ENCODE results near the gene MUC5B.
"Not testable (repeated sequence)": the region's sequence is repeated elsewhere in the genome, so short reads cannot be mapped to it uniquely, and the experiment has no call there.

The MUC5B gene

GRCh38 chr11:1188451-1189130, 34.3 kb upstream of the MUC5B start:
- not testable (repeated sequence) for DNase-seq (ENCODE audit: low spot score); FAIRE-seq

- not testable (repeated sequence) for DNase-seq (ENCODE audit: low spot score); FAIRE-seq
These were observed 33.0 kb upstream of the MUC5B start for GRCh38 chr11:1189816-1190215.

GRCh38 chr11:1191786-1192470, 30.9 kb upstream of the MUC5B start:
- not testable (repeated sequence) for FAIRE-seq; DNase-seq (ENCODE audit: low spot score)

DNA sequence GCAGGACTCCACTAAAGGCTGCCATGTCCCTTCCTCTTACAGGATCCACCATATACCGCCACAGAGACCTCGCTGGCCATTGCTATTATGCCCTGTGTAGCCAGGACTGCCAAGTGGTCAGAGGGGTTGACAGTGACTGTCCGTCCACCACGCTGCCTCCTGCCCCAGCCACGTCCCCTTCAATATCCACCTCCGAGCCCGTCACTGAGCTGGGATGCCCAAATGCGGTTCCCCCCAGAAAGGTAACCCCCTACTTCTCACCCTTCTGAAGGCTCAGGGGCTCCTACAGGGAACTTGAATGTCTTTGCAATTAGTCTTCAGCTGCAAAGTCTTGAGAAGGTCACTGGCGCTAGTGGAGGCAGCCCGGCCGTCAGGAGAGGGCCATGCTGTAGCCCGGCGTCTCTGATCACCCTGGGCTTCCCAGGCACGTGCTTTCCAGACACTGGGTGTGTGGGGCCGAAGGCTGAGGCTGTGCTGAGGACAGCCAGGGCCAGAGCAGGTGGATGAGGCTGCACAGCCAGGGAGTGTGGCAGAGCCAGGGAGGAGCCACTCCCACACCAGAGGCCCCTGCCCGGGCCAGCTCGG, 30.0 kb upstream of the MUC5B start:
- no peak for FAIRE-seq
- no peak for DNase-seq (ENCODE audit: low spot score)

DNA sequence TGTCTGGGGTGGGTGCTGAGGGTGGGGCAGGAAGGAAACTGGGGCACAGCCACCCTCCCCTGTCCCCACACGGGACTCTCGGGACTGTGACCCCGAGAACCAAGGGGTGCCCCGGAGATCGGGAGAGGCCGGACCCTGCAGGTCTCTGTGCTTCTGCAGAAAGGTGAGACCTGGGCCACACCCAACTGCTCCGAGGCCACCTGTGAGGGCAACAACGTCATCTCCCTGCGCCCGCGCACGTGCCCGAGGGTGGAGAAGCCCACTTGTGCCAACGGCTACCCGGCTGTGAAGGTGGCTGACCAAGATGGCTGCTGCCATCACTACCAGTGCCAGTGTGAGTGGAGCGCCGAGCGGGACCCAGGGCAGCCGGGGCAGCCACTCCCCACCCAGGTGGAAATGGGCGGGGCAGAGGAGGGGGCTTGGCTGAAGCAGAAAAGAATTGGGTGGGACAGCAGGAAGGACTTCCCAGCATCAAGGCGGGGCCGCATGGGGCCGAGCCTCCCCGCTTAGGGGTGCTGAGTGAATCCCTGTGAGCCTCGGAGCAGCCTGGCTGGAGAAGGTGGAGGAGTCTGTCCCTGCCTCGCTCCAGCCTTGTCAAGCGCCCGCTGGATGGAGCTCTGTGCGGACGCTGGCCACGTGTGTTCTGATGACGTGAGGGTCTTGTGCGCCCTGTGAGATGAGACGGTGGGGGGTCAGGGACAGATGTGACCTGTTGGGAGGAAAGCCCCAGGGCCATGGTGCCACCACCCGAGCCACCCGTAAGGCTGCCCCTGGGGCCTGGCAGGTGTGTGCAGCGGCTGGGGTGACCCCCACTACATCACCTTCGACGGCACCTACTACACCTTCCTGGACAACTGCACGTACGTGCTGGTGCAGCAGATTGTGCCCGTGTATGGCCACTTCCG, 29.3 kb upstream of the MUC5B start:
- FAIRE-seq (no peak), DNase-seq (ENCODE audit: low spot score) (no peak)

DNA sequence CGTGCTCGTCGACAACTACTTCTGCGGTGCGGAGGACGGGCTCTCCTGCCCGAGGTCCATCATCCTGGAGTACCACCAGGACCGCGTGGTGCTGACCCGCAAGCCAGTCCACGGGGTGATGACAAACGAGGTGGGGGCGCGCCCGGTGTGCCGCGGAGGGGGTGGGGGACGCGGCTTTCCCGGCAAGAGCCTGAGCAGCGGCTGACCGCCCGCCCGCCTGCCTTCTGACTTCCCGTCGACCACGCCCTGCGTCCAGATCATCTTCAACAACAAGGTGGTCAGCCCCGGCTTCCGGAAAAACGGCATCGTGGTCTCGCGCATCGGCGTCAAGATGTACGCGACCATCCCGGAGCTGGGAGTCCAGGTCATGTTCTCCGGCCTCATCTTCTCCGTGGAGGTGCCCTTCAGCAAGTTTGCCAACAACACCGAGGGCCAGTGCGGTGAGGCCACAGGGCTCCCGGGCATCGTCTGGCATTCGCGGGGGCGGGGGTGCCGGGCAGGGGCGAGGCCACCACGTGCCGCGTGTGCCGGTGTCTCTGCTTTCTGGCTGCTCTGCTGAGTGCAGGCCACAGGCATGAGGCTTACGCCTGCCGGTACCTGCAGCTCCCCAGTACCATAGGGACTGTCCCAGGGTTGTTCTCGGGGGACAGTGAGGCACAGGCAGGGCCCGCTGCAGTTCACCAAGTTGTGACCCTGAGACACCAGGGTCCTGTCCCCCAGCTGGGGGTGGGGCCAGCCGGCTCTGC, 28.5 kb upstream of the MUC5B start:
- DNase-seq (ENCODE audit: low spot score) (no peak), FAIRE-seq (no peak)

DNA sequence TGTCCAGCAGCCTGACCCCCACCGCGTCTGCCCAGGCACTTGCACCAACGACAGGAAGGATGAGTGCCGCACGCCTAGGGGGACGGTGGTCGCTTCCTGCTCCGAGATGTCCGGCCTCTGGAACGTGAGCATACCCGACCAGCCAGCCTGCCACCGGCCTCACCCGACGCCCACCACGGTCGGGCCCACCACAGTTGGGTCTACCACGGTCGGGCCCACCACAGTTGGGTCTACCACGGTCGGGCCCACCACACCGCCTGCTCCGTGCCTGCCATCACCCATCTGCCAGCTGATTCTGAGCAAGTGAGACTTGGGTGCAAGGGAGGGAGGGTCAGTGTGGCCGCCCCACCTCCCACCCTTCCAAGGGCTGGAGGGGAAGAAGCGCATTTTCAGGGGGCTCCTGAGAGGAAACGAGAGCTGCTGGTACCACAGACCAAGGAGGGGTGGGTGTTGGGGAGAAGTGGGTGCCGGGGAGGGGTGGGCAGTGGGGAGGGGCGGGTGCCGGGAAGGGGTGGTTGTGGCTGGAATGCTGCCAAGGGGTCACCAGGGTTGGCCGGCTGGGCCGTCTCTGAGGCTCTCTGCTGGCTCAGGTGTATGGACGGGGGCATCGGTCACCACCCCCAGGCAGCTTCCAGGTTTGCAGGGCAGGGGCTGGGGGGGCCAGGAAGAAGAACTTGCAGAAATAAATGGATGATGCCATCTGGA, 27.7 kb upstream of the MUC5B start:
- DNase-seq (ENCODE audit: low spot score) (no peak), FAIRE-seq (no peak)

- DNase-seq (ENCODE audit: low spot score) (no peak), FAIRE-seq (no peak)
These were observed 27.0 kb upstream of the MUC5B start for GRCh38 chr11:1195682-1196515.

- FAIRE-seq (no peak), DNase-seq (ENCODE audit: low spot score) (no peak)
These were observed 26.1 kb upstream of the MUC5B start for GRCh38 chr11:1196516-1197391.

- DNase-seq (ENCODE audit: low spot score) (no peak), FAIRE-seq (no peak)
These were observed 25.4 kb upstream of the MUC5B start for GRCh38 chr11:1197431-1197885.

DNA sequence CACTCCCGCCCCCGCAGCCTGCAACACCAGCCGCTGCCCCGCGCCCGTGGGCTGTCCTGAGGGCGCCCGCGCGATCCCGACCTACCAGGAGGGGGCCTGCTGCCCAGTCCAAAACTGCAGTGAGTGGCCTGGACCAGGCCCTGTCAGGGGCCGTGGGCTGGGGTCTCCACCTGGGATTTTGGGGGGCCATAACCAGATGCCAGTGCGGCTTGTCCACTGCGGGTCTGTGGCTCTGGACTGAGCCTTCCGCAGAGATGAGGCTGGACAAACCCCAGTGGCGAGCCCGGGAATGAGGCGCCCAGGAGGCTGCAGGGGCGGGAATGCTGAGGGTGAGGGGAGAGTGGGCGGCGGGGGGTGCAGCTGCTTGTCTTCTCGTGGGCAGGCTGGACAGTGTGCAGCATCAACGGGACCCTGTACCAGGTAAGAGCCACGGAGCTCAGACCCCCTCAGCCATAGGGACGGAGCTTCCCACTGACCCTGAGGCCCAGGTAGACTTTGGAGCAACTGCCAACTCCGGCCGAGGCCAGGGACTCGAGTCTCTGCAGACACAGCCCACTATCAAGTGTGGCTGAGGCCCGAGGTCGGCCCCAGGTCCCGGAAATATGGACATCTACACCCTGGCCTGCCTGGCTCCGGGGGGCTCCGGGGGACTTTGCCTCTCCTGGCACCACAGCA, 24.8 kb upstream of the MUC5B start:
- DNase-seq (ENCODE audit: low spot score) (no peak), FAIRE-seq (no peak)

DNA sequence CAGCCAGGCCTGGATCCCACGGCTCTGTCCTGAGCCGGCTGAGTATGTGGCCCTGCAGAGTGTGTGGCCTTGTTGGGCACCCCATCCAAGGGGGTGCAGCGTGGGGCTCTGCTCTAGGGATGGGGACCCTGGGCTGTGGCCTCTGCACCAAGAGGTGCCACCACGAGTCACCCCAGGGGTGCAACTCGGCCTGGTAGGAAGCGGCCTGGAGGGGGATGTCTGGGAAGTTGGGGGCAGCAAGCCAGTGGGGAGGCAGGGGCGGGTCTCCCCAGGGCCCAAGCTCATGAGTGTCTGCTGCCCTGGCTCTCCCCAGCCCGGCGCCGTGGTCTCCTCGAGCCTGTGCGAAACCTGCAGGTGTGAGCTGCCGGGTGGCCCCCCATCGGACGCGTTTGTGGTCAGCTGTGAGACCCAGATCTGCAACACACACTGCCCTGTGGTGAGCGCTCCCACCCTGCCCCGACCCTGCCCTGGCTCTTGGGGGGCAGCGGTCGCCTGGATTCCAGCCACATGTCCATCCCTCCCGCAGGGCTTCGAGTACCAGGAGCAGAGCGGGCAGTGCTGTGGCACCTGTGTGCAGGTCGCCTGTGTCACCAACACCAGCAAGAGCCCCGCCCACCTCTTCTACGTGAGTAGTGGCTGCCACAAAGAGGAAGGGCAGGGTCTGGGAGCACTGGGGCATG, 24.2 kb upstream of the MUC5B start:
- no peak for FAIRE-seq
- no peak for DNase-seq (ENCODE audit: low spot score)

DNA sequence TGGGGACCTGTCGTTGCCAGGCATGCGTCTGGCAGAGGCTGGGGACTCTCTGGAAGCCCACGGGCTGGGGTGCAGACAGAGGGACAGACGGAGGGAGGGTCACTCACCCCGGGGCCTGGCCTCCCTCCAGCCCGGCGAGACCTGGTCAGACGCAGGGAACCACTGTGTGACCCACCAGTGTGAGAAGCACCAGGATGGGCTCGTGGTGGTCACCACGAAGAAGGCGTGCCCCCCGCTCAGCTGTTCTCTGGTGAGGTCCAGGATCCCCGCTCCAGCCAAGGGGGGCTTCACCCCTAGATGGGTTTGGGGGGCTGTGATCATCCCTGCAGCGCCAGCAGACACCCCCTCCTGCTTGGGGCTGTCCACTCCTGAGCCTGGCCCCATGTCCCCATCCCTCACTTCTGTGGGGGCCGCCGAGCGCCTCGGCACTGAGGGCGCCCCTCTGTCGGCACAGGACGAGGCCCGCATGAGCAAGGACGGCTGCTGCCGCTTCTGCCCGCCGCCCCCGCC, 23.6 kb upstream of the MUC5B start:
- DNase-seq (ENCODE audit: low spot score) (no peak), FAIRE-seq (no peak)

- DNase-seq (ENCODE audit: low spot score) (no peak), FAIRE-seq (no peak)
These were observed 22.9 kb upstream of the MUC5B start for GRCh38 chr11:1199751-1200610.

DNA sequence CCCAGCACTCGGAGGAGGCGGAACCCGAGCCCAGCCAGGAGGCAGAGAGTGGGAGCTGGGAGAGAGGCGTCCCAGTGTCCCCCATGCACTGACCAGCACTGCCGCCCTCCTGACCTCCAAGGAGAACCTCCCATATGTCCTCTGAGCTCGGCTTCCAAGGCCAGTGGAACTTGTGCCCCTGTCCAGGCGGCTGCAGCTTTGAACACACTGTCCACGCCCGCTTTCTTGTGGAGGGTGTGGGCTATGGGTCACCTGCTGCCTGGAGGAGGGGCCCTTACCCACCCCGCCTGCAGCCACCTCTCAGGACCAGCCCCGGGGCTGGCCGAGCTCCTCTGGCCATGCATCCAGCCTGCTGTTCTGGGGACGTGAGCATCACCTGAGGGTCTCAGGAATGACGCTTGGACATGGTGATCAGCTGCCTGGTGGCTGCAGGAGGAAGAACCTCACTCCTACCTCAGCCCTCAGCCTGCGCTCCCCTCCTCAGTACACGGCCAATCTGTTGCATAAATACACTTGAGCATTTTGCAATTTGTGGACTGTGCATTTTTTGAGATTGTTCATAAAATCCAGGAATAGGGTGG, 22.2 kb upstream of the MUC5B start:
- FAIRE-seq: no peak

More for the DNA sequence above, 22.2 kb upstream of the MUC5B start:
- DNase-seq (ENCODE audit: low spot score): no peak

Measured in urothelium cell line (cell line).